IMR-90 (cell line): ENCODE results near the gene ANK3. TPM values are rescaled to one million over a fixed set of nuclear protein-coding genes. Genes with fewer than 3 reads are reported as not detected.

Source experiments
- ATAC-seq: fragments of 200-7000 bp; cut with Tn5 transposase; 2 replicates; pipeline ENCODE4 v1.9.1; 2020; ENCODE audit warnings: low read depth, mild to moderate bottlenecking, moderate library complexity
- BruUV-seq: library from RNA; stranded (reverse); fragments of 400-500 nt; replicated peaks from 2 replicates; lab custom pipeline; 2021; lab: Mats Ljungman, UMichigan
- CTCF ChIA-PET: fragments of 300-600 bp; formaldehyde crosslinking; extraction: SDS; loops from one replicate; lab custom pipeline; 2021; ENCODE audit warnings: antibody characterized with exemption; lab: Yijun Ruan, JAX
- POLR2A ChIA-PET: fragments of 300-600 bp; sonication (Branson Sonifier 250); formaldehyde crosslinking; loops from one replicate; lab custom pipeline; 2022; ENCODE audit warnings: antibody characterized with exemption; ENCODE audit not compliant: unreplicated experiment; lab: Charles Lee
- DNase-seq: peaks from one replicate; pipeline ENCODE4 v3.0.0; 2013
- H2AFZ ChIP-seq: replicated peaks from 2 replicates; pipeline ENCODE3; 2013; ENCODE audit warnings: low read length, mild to moderate bottlenecking; ENCODE audit not compliant: poor library complexity
- H2AK5ac ChIP-seq: 2 replicates; pipeline ENCODE4 v1.6.1; 2013; ENCODE audit warnings: low read depth, low read length, inconsistent platforms
- H2AK9ac ChIP-seq: replicated peaks from 2 replicates; pipeline ENCODE3; 2013; ENCODE audit warnings: mild to moderate bottlenecking, low read depth, low read length, moderate library complexity; ENCODE audit not compliant: poor library complexity
- H2BK120ac ChIP-seq: 2 replicates; pipeline ENCODE4 v1.6.1; 2013; ENCODE audit warnings: low read depth, low read length, inconsistent platforms
- H2BK15ac ChIP-seq: 3 replicates; pipeline ENCODE4 v1.6.1; 2013; ENCODE audit warnings: low read depth, low read length, inconsistent platforms
- H2BK20ac ChIP-seq: 2 replicates; pipeline ENCODE4 v1.6.1; 2013; ENCODE audit warnings: low read depth, mild to moderate bottlenecking, inconsistent platforms, low read length, moderate library complexity
- H2BK5ac ChIP-seq: 2 replicates; pipeline ENCODE4 v1.6.1; 2013; ENCODE audit warnings: mild to moderate bottlenecking, low read depth, low read length, inconsistent platforms; ENCODE audit not compliant: poor library complexity, severe bottlenecking
- H3K14ac ChIP-seq: replicated peaks from 2 replicates; pipeline ENCODE4 v1.6.1; 2013; ENCODE audit warnings: low read depth, low read length, inconsistent platforms
- H3K18ac ChIP-seq: 2 replicates; pipeline ENCODE4 v1.6.1; 2013; ENCODE audit warnings: low read depth, low read length, control low read depth
- H3K23ac ChIP-seq: 2 replicates; pipeline ENCODE4 v1.6.1; 2013; ENCODE audit warnings: low read depth, low read length, inconsistent platforms
- H3K27ac ChIP-seq: 2 replicates; pipeline ENCODE4 v1.5.1; 2013; ENCODE audit warnings: mild to moderate bottlenecking, control low read depth, low read length; ENCODE audit not compliant: insufficient read depth
- H3K27me3 ChIP-seq: 2 replicates; pipeline ENCODE4 v1.6.1; 2013; ENCODE audit warnings: low read length; ENCODE audit not compliant: control insufficient read depth, insufficient read depth
- H3K36me3 ChIP-seq: 2 replicates; pipeline ENCODE4 v1.6.1; 2013; ENCODE audit warnings: low read length, mixed read lengths; ENCODE audit not compliant: control insufficient read depth, insufficient read depth
- H3K4ac ChIP-seq: 2 replicates; pipeline ENCODE4 v1.6.1; 2013; ENCODE audit warnings: low read depth, low read length, inconsistent platforms
- H3K4me1 ChIP-seq: 2 replicates; pipeline ENCODE4 v1.6.1; 2013; ENCODE audit warnings: low read length, mixed read lengths; ENCODE audit not compliant: control insufficient read depth, insufficient read depth
- H3K4me2 ChIP-seq: 2 replicates; pipeline ENCODE4 v1.6.1; 2013; ENCODE audit warnings: low read depth, mild to moderate bottlenecking, control low read depth, low read length, moderate library complexity
- H3K4me3 ChIP-seq: 2 replicates; pipeline ENCODE4 v1.5.1; 2013; ENCODE audit warnings: low read depth, mild to moderate bottlenecking, control low read depth, low read length, moderate library complexity; ENCODE audit not compliant: insufficient read depth
- H3K56ac ChIP-seq: 2 replicates; pipeline ENCODE4 v1.6.1; 2013; ENCODE audit warnings: low read length, inconsistent platforms; ENCODE audit not compliant: insufficient read depth; ENCODE audit errors: extremely low read depth
- H3K79me1 ChIP-seq, 2 experiments: 2 replicates each; pipeline ENCODE4 v1.6.1; 2013; ENCODE audit warnings: low read length in 2 of 2, inconsistent platforms in 1 of 2, low read depth in 1 of 2
- H3K9ac ChIP-seq: 2 replicates; pipeline ENCODE4 v1.6.1; 2013; ENCODE audit warnings: low read depth, low read length, control low read depth
- H3K9me1 ChIP-seq: 2 replicates; pipeline ENCODE4 v1.6.1; 2013; ENCODE audit warnings: low read length, inconsistent platforms; ENCODE audit not compliant: insufficient read depth
- H3K9me3 ChIP-seq: 2 replicates; pipeline ENCODE4 v1.6.1; 2013; ENCODE audit warnings: low read length; ENCODE audit not compliant: control insufficient read depth, insufficient read depth
- H4K20me1 ChIP-seq: 2 replicates; pipeline ENCODE4 v1.6.1; 2013; ENCODE audit warnings: low read length, inconsistent platforms; ENCODE audit not compliant: insufficient read depth
- H4K5ac ChIP-seq: 2 replicates; pipeline ENCODE4 v1.6.1; 2013; ENCODE audit warnings: mild to moderate bottlenecking, low read depth, low read length, control low read depth
- H4K8ac ChIP-seq, 2 experiments: 2 replicates each; pipeline ENCODE4 v1.6.1; 2013; ENCODE audit warnings: low read depth in 2 of 2, low read length in 2 of 2, control low read depth in 1 of 2, inconsistent platforms in 1 of 2
- H4K91ac ChIP-seq: 2 replicates; pipeline ENCODE4 v1.6.1; 2013; ENCODE audit warnings: low read depth, low read length, inconsistent platforms; ENCODE audit not compliant: insufficient read depth
- FOS ChIP-seq: fragments of 150-350 bp; IDR thresholded peaks from 2 replicates; pipeline ENCODE4 v1.6.1; 2016; ENCODE audit warnings: low read depth, low read length
- WGBS, 2 experiments: methylation state at CpG; one replicate each; pipeline versions ENCODE4 v1.1.5 to v1.1.7; 2013; ENCODE audit warnings: missing lambda C conversion rate in 2 of 2; ENCODE audit not compliant: insufficient read length in 1 of 2; ENCODE audit errors: extremely low coverage in 2 of 2; 5-methylcytosine and 5-hydroxymethylcytosine counted together
- dilution Hi-C: fragments of 300-500 bp; cut with HindIII; formaldehyde crosslinking; loops from one replicate; pipeline ENCODE4 v1.14.3; 2018; ENCODE audit warnings: low sequenced_read_pairs; ENCODE audit not compliant: unreplicated experiment
- in situ Hi-C: fragments of 300-500 bp; cut with MboI; formaldehyde crosslinking; loops from 3 replicates; pipeline ENCODE4 v1.14.3; 2019; ENCODE audit warnings: low sequenced_read_pairs, inconsistent platforms, mixed read lengths
- intact Hi-C: fragments of 100-400 bp; cut with micrococcal nuclease; formaldehyde crosslinking; loops from 2 replicates; pipeline ENCODE4 v1.10.0; 2022
- polyA plus RNA-seq, 3 experiments: library from polyadenylated mRNA; depleted of rRNA; stranded (reverse); fragments of >200 nt; gene quantifications; 2 replicates each; pipeline ENCODE4 v1.2.3, GENCODE V29; 2012; ENCODE audit warnings: low replicate concordance in 1 of 3
- total RNA-seq: library from RNA; depleted of rRNA; stranded (reverse); fragments of >200 nt; gene quantifications from 2 replicates; pipeline ENCODE4 v1.2.3, GENCODE V29; 2012

Gene ANK3
- total and polyA plus RNA-seq, 2 of the 4 experiments (the other 2 are of a cell fraction): 0.63 to 1.8 TPM

DNA sequence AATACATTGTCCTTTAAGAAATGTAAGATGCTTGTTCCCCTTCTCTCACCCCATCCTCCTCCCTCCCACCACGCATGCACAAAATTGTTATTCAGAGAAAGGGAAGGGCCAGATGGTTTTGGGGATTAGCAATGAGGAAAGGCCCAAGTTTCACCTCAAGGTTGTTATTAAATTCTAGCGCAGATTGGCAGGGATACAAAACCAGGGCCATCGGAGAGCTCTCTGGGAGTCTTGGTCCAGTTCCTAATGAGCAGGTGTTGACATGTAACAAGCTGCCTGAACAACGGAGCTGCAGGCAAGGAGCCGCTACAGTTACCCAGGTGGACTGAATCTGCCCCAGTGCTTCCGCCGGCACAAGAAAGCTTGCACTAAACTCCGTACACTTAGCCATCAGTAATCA lies 9.7 kb upstream of the ANK3 start:
- Histone ChIP-seq H2BK20ac (no peak overlapping the region), H2BK15ac (no peak overlapping the region), H3K9me1 (no peaks in the 10 kb centered on the region), H3K4me3 (no peak overlapping the region), H4K5ac (no peak overlapping the region), H2AK5ac (0 out of 2 replicates have a peak overlapping the region, but pooled peaks have one; percentile 4), H3K27ac (no peak overlapping the region), H2AK9ac (no peak overlapping the region), H4K91ac (no peak overlapping the region), H3K9me3 (peaks cover 3% of the 10 kb centered on the region), H3K23ac (no peak overlapping the region), H2BK5ac (no peak overlapping the region), H3K14ac (no peak overlapping the region), H3K9ac (no peak overlapping the region), H3K27me3 (no peaks in the 10 kb centered on the region), H3K4ac (no peak overlapping the region), H3K18ac (no peak overlapping the region), H4K8ac (no peak overlapping the region), H3K36me3 (no peaks in the 10 kb centered on the region), H2AFZ (peak overlapping the region; percentile 68), H3K4me2 (no peak overlapping the region), H3K56ac (no peak overlapping the region), H2BK120ac (0 out of 2 replicates have a peak overlapping the region, but pooled peaks have one; percentile 13), H3K4me1 (peaks cover 4% of the 10 kb centered on the region), H4K20me1 (no peaks in the 10 kb centered on the region), H3K79me1 (no peaks in the 10 kb centered on the region)
- ATAC-seq (no peak), DNase-seq (no peak)
- dilution Hi-C loops: no loop called here
- BruUV-seq: no TSS peak
- CTCF ChIA-PET: interaction anchor here (0.7 kb wide), 1 partner anchor 11 kb away, joined by 3 read pairs; no protein-coding TSS in a partner anchor
- POLR2A ChIA-PET: no interaction called here
- in situ Hi-C loops: no loop called here
- WGBS, 2 experiments: 38% methylated on average over 3 of the region's 8 CpGs; no CpG with 5 or more reads in 1 of the 2 experiments
- TF ChIP-seq FOS: no peak
- intact Hi-C loops: no loop called here
